Chondrocyte (in vitro differentiated cells): ENCODE data around the gene NOL8. TPM values are rescaled to one million over a fixed set of nuclear protein-coding genes. Genes with fewer than 3 reads are reported as not detected.

ENCODE experiments used
- DNase-seq: peaks from one replicate; pipeline ENCODE4 v3.0.0; 2021; ENCODE audit warnings: mixed read lengths, low spot score
- H3K27ac Mint-ChIP-seq: one replicate; pipeline ENCODE4 v1.8.0; 2021; ENCODE audit warnings: mild to moderate bottlenecking, moderate library complexity, mixed read lengths; ENCODE audit not compliant: unreplicated experiment
- H3K27me3 Mint-ChIP-seq: 2 replicates; pipeline ENCODE4 v1.8.0; 2021; ENCODE audit warnings: low read depth, mixed read lengths
- H3K36me3 Mint-ChIP-seq: 2 replicates; pipeline ENCODE4 v1.8.0; 2021; ENCODE audit warnings: low read depth, mixed read lengths
- H3K4me1 Mint-ChIP-seq: 2 replicates; pipeline ENCODE4 v1.8.0; 2021; ENCODE audit warnings: low read depth, mild to moderate bottlenecking, mixed read lengths
- H3K4me3 Mint-ChIP-seq: one replicate; pipeline ENCODE4 v1.8.0; 2021; ENCODE audit warnings: mild to moderate bottlenecking, moderate library complexity, mixed read lengths; ENCODE audit not compliant: unreplicated experiment
- H3K9me3 Mint-ChIP-seq: 2 replicates; pipeline ENCODE4 v1.8.0; 2021; ENCODE audit warnings: low read depth, mixed read lengths
- CTCF ChIP-seq: fragments of 200-600 bp; sonication (generic); IDR thresholded peaks from 2 replicates; pipeline ENCODE4 v1.5.0; 2021; ENCODE audit warnings: antibody characterized with exemption, mild to moderate bottlenecking, moderate library complexity
- microRNA-seq: library from miRNA; unstranded; fragments of <30 nt; microRNA quantifications from one replicate; pipeline ENCODE4 v1.2.0, GENCODE V29; 2020; ENCODE audit warnings: borderline number of aligned reads
- total RNA-seq: library from RNA; stranded (reverse); gene quantifications from 3 replicates; pipeline ENCODE4 v1.2.1, GENCODE V29; 2021

NOL8 gene
- total RNA-seq, 1 donor from 2014 or later = 28.3 TPM

DNA sequence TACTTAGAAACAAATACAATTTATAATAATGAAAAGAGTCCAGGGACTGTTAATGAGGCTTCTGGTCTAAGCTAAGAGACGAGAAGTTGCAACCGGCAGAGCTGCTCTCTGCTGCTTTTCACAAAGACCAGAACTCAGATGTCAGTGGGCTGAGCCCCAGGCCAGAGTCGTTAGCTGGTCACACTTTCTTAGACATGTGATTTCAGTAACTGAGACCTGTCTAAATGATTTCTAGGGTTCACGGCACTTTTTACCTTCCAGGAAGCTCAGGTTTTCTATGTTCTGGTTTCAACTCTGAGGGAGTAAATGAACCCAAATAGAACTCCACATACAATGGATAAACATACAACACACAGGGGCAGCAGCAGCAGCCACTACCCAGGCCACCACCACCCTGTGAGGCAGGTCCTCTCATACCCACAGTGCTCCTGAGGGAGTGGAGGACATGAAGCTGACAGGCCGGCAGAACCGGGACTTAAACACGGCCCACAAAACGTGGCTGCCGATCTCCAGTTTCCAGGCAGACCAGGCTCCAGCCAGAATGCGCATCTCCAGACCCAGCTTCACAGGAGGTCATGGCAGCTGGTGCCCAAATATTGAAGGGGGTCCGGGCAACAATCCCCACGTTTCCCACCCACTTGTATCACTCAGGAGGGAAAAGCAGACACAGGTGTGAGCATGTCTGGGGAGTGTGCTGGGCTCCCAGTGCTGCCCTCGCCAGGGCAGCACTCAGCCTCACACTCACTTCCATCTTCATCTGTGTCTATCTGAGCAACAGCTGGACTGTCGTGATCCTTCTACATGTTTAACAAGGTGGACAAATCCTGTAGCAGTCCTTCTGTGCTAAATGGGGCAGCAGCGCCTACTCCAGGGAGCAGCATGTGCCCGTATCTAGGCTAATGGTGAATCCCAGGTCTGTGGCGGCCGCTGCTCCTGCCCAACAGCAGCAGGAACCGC, 70.5 kb downstream of the NOL8 start:
- Mint-ChIP-seq H3K4me3 (no peak overlapping the region), H3K9me3 (no peaks in the 10 kb centered on the region), H3K36me3 (peaks cover 53% of the 10 kb centered on the region), H3K4me1 (no peaks in the 10 kb centered on the region), H3K27ac (peak overlapping the region; percentile 12), H3K27me3 (no peaks in the 10 kb centered on the region)
- no peak for DNase-seq
- TF ChIP-seq CTCF = no peak

GRCh38 chr9:92253656-92254055, 71.5 kb downstream of the NOL8 start:
- TF ChIP-seq CTCF = no peak
- H3K36me3 Mint-ChIP-seq = peaks cover 51% of the 10 kb centered on the region
- H3K4me3 Mint-ChIP-seq = no peak overlapping the region
- H3K27me3 Mint-ChIP-seq = no peaks in the 10 kb centered on the region
- DNase-seq = no peak
- peak overlapping the region; percentile 19 for H3K27ac Mint-ChIP-seq
- peaks cover 4% of the 10 kb centered on the region for H3K4me1 Mint-ChIP-seq
- no peaks in the 10 kb centered on the region for H3K9me3 Mint-ChIP-seq

DNA sequence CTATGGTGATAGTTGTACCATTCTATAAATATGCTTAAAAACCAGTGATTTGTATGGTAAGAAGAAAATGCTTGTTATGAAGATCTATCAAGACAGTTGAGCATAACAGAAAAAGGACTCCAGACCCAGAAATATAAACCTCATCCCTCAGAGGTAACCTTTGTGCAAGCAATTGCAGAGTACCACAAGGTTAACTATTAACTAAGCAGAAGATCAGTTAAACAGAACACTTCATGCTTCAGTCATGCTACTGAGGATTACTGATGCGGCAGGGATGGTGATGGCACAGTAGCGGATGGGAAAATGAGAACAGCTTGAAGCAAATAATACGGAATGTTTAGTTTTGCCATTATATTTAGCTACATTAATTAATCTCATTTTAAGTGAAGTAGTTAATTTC, 77.2 kb downstream of the NOL8 start:
- H3K36me3 Mint-ChIP-seq = peaks cover 52% of the 10 kb centered on the region
- H3K4me3 Mint-ChIP-seq = no peak overlapping the region
- no peaks in the 10 kb centered on the region for H3K27me3 Mint-ChIP-seq
- TF ChIP-seq CTCF = no peak
- peaks cover 54% of the 10 kb centered on the region for H3K4me1 Mint-ChIP-seq
- no peaks in the 10 kb centered on the region for H3K9me3 Mint-ChIP-seq
- H3K27ac Mint-ChIP-seq = peak overlapping the region; percentile 98
- no peak for DNase-seq

Small RNAs within 50 kb of the gene (microRNA-seq; reads per million reads assigned to microRNA genes)
- gene MIR3651 = 2.2 reads per million

Other genes starting within 250 kb of the NOL8 start
- 84.1 to 98.1 TPM (median 88.9 TPM) in 3 replicates for gene SPTLC1, start 209.9 kb downstream of the NOL8 start, total RNA-seq
- 176 to 249 TPM (median 237 TPM) in 3 replicates for gene IARS1, start 31.7 kb downstream of the NOL8 start, total RNA-seq
- 7.7 to 19.7 TPM (median 9.2 TPM) in 3 replicates for gene CENPP, start 603 bp upstream of the NOL8 start, total RNA-seq
- gene OGN, start 79.2 kb upstream of the NOL8 start, total RNA-seq = 27.4 to 72.6 TPM (median 30.3 TPM) in 3 replicates
- 25.6 to 148 TPM (median 28.5 TPM) in 3 replicates for gene OMD, start 99.1 kb upstream of the NOL8 start, total RNA-seq
- 335 to 385 TPM (median 376 TPM) in 3 replicates for gene ASPN, start 157.2 kb upstream of the NOL8 start, total RNA-seq
- gene ECM2, start 210.6 kb upstream of the NOL8 start, total RNA-seq = 31.7 to 39.6 TPM (median 34.2 TPM) in 3 replicates